Measurements from ENCODE around the gene TAF11. TPM values are rescaled to one million over a fixed set of nuclear protein-coding genes. Genes with fewer than 3 reads are reported as not detected.

The TAF11 gene
- total and polyA plus RNA-seq, 2 donors from 2014 or later = 21.1 to 27.3 TPM

- DNase-seq (no peak), FAIRE-seq (no peak)
- H3K4me1 ChIP-seq (ENCODE audit: control insufficient read depth in 2 of 3, insufficient read depth in 2 of 3, low read depth in 1 of 3, low read length in 3 of 3) = peaks cover 0 to 23% (median 17%) of the 10 kb centered on the region in 3 donors
- H3K36me3 ChIP-seq (ENCODE audit: control insufficient read depth in 2 of 3, insufficient read depth in 3 of 3, low read length in 3 of 3) = no peaks in the 10 kb centered on the region
- H3K9ac ChIP-seq (ENCODE audit: low read length in 3 of 3) = no peak overlapping the region
- H3K27ac ChIP-seq (ENCODE audit: low read depth in 2 of 2, low read length in 2 of 2) = no peak overlapping the region
- no peaks in the 10 kb centered on the region for H3K27me3 ChIP-seq (ENCODE audit: control insufficient read depth, insufficient read depth, low read length)
- intact Hi-C loops (cut with DNase I) = no loop called here
- no peak for TF ChIP-seq CTCF (IDR thresholded peaks at IDR 0.05; ENCODE audit: borderline replicate concordance, extremely low read depth, insufficient read depth)
- no peaks in the 10 kb centered on the region for H3K9me3 ChIP-seq (ENCODE audit: control insufficient read depth in 2 of 3, insufficient read depth in 1 of 3, low read length in 3 of 3)
- H3K4me3 ChIP-seq (ENCODE audit: low read length in 3 of 3) = no peak overlapping the region
Observed at GRCh38 chr6:34894693-34895092, 6.9 kb upstream of the TAF11 start.

- TF ChIP-seq CTCF (IDR thresholded peaks at IDR 0.05; ENCODE audit: borderline replicate concordance, extremely low read depth, insufficient read depth) = no peak
- H3K4me1 ChIP-seq (ENCODE audit: control insufficient read depth in 2 of 3, insufficient read depth in 2 of 3, low read depth in 1 of 3, low read length in 3 of 3) = peaks cover 0 to 23% (median 20%) of the 10 kb centered on the region in 3 donors
- no peaks in the 10 kb centered on the region for H3K27me3 ChIP-seq (ENCODE audit: control insufficient read depth, insufficient read depth, low read length)
- FAIRE-seq (no peak), DNase-seq (no peak)
- H3K27ac ChIP-seq (ENCODE audit: low read depth in 2 of 2, low read length in 2 of 2) = no peak overlapping the region
- H3K9ac ChIP-seq (ENCODE audit: low read length in 3 of 3) = peak overlapping the region in 1 of 3 donors; percentile 42
- no peaks in the 10 kb centered on the region for H3K36me3 ChIP-seq (ENCODE audit: control insufficient read depth in 2 of 3, insufficient read depth in 3 of 3, low read length in 3 of 3)
- intact Hi-C loops (cut with DNase I) = no loop called here
- peak overlapping the region in 2 of 3 donors; percentile 65 to 68 for H3K4me3 ChIP-seq (ENCODE audit: low read length in 3 of 3)
- no peaks in the 10 kb centered on the region for H3K9me3 ChIP-seq (ENCODE audit: control insufficient read depth in 2 of 3, insufficient read depth in 1 of 3, low read length in 3 of 3)
Observed at GRCh38 chr6:34891296-34891695, 3.5 kb upstream of the TAF11 start.

GRCh38 chr6:34890533-34890925, 2.7 kb upstream of the TAF11 start:
- Histone ChIP-seq H3K9ac (ENCODE audit: low read length in 3 of 3) (peak overlapping the region; percentile 16 to 42 (median 33)), H3K4me1 (ENCODE audit: control insufficient read depth in 2 of 3, insufficient read depth in 2 of 3, low read depth in 1 of 3, low read length in 3 of 3) (peaks cover 0 to 23% (median 20%) of the 10 kb centered on the region in 3 donors), H3K27ac (ENCODE audit: low read depth in 2 of 2, low read length in 2 of 2) (no peak overlapping the region), H3K9me3 (ENCODE audit: control insufficient read depth in 2 of 3, insufficient read depth in 1 of 3, low read length in 3 of 3) (no peaks in the 10 kb centered on the region), H3K27me3 (ENCODE audit: control insufficient read depth, insufficient read depth, low read length) (no peaks in the 10 kb centered on the region), H3K36me3 (ENCODE audit: control insufficient read depth in 2 of 3, insufficient read depth in 3 of 3, low read length in 3 of 3) (no peaks in the 10 kb centered on the region), H3K4me3 (ENCODE audit: low read length in 3 of 3) (peak overlapping the region; percentile 41 to 68 (median 65))
- DNase-seq (no peak), FAIRE-seq (no peak)
- intact Hi-C loops (cut with DNase I) = no loop called here
- no peak for TF ChIP-seq CTCF (IDR thresholded peaks at IDR 0.05; ENCODE audit: borderline replicate concordance, extremely low read depth, insufficient read depth)
